ENCODE measurements around the gene ZNF174. TPM values are rescaled to one million over a fixed set of nuclear protein-coding genes. Genes with fewer than 3 reads are reported as not detected.

Gene ZNF174
- total RNA-seq: 10 to 100 TPM in 2 of 4 donors, 1 to 10 TPM in 2; 6.7 to 15.6 (median 9.6) TPM

- DNase-seq: peak; percentile 99
- intact Hi-C loops (cut with DNase I; ENCODE audit: low total_unique reads) (loop anchor here (1.0 to 2.0 kb wide), 8 partner anchors 36 to 166 kb away; partner anchors contain the start of genes NAA60, TIGD7, ZNF200 and ZNF263), in situ Hi-C loops (cut with MboI; ENCODE audit: low sequenced_read_pairs in 4 of 4) (loop anchor here in 2 of 4 donors (10.0 to 25.0 kb wide), 2 partner anchors 94 to 114 kb away; partner anchors contain the start of genes C16orf90 (in 1 of the 2) and ZNF263 (in 1 of the 2))
- peak; percentile 64 to 70 for TF ChIP-seq POLR2A (IDR thresholded peaks at IDR 0.05)
- TF ChIP-seq CTCF (IDR thresholded peaks at IDR 0.05 in 4 of 5, conservative IDR thresholded peaks at IDR 0.05 in 1 of 5): peak in 1 of 5 experiments; percentile 23
- ATAC-seq: peak; percentile 99
- H3K4me3 ChIP-seq: peak within 1 kb of the TSS; percentile 83 to 92 (median 90)
- peaks cover 10 to 66% of the 10 kb centered on the region in 2 donors for H3K36me3 ChIP-seq
- H3K9me3 ChIP-seq: peaks cover 0 to 14% (median 3%) of the 10 kb centered on the region in 3 donors
- peaks cover 16 to 21% of the 10 kb centered on the region in 2 donors for H3K4me1 ChIP-seq
- H3K27me3 ChIP-seq: no peaks in the 10 kb centered on the region
- H3K27ac ChIP-seq: peak within 1 kb of the TSS; percentile 81 to 92 (median 90)
Measured at GRCh38 chr16:3400779-3401688, at the start of gene ZNF174, which contains the start of gene ZSCAN32. TSS of gene ZNF174 (plus strand) at chr16:3401215. CDS start at chr16:3402005, 790 bp downstream. TSS of gene ZSCAN32 (minus strand) at chr16:3401004. CDS start at chr16:3397557, 3,447 bp downstream.

- H3K36me3 ChIP-seq: no peaks in the 10 kb centered on the region
- intact Hi-C loops (cut with DNase I; ENCODE audit: low total_unique reads) (no loop called here), in situ Hi-C loops (cut with MboI; ENCODE audit: low sequenced_read_pairs in 4 of 4) (no loop called here)
- ATAC-seq: no peak
- no peaks in the 10 kb centered on the region for H3K9me3 ChIP-seq
- no peaks in the 10 kb centered on the region for H3K4me1 ChIP-seq
- TF ChIP-seq CTCF (IDR thresholded peaks at IDR 0.05 in 4 of 5, conservative IDR thresholded peaks at IDR 0.05 in 1 of 5) (no peak), POLR2A (IDR thresholded peaks at IDR 0.05) (no peak)
- H3K27ac ChIP-seq: no peak within 1 kb of the TSS
- no peak within 1 kb of the TSS for H3K4me3 ChIP-seq
- peaks cover 0 to 4% (median 0%) of the 10 kb centered on the region in 3 donors for H3K27me3 ChIP-seq
- DNase-seq: no peak
Measured at GRCh38 chr16:3355589-3355988, 45.4 kb upstream of the ZNF174 start, which contains the start of gene OR2C1. TSS of gene OR2C1 (plus strand) at chr16:3355889. CDS start at chr16:3355941, 52 bp downstream.

GRCh38 chr16:3356118-3356517 is 44.9 kb upstream of the ZNF174 start:
- TF ChIP-seq CTCF (IDR thresholded peaks at IDR 0.05 in 4 of 5, conservative IDR thresholded peaks at IDR 0.05 in 1 of 5) (no peak), POLR2A (IDR thresholded peaks at IDR 0.05) (no peak)
- Histone ChIP-seq H3K27me3 (peaks cover 0 to 4% (median 0%) of the 10 kb centered on the region in 3 donors), H3K4me1 (no peaks in the 10 kb centered on the region), H3K27ac (no peak overlapping the region), H3K4me3 (no peak overlapping the region), H3K9me3 (peaks cover 0 to 5% (median 0%) of the 10 kb centered on the region in 3 donors), H3K36me3 (no peaks in the 10 kb centered on the region)
- intact Hi-C loops (cut with DNase I; ENCODE audit: low total_unique reads): no loop called here
- ATAC-seq (no peak), DNase-seq (no peak)
- in situ Hi-C loops (cut with MboI; ENCODE audit: low sequenced_read_pairs in 4 of 4): no loop called here

- H3K4me3 ChIP-seq: no peak overlapping the region
- no peak overlapping the region for H3K27ac ChIP-seq
- H3K9me3 ChIP-seq: peaks cover 0 to 7% (median 0%) of the 10 kb centered on the region in 3 donors
- intact Hi-C loops (cut with DNase I; ENCODE audit: low total_unique reads): no loop called here
- DNase-seq: no peak
- peaks cover 0 to 4% (median 0%) of the 10 kb centered on the region in 3 donors for H3K27me3 ChIP-seq
- in situ Hi-C loops (cut with MboI; ENCODE audit: low sequenced_read_pairs in 4 of 4): no loop called here
- no peak for TF ChIP-seq POLR2A (IDR thresholded peaks at IDR 0.05)
- no peak for TF ChIP-seq CTCF (IDR thresholded peaks at IDR 0.05 in 4 of 5, conservative IDR thresholded peaks at IDR 0.05 in 1 of 5)
- H3K36me3 ChIP-seq: no peaks in the 10 kb centered on the region
- ATAC-seq: no peak
- no peaks in the 10 kb centered on the region for H3K4me1 ChIP-seq
Measured at GRCh38 chr16:3358871-3359270, 42.1 kb upstream of the ZNF174 start.

Measured in gastrocnemius medialis (tissue), 4 donors.